Posterior cingulate gyrus (tissue), 11 donors: ENCODE results near the gene C4BPA.

Source experiments
- DNase-seq, 10 donors: peaks; one replicate each; pipeline versions ENCODE4 v3.0.0 to v3.0.0-alpha.2; 2020 to 2021; ENCODE audit warnings: mixed read lengths in 3 of 10
- intact Hi-C: fragments of 100-400 bp; cut with DNase I; formaldehyde crosslinking; loops from one replicate; pipeline ENCODE4 v1.15.1; 2023

The C4BPA gene

DNA sequence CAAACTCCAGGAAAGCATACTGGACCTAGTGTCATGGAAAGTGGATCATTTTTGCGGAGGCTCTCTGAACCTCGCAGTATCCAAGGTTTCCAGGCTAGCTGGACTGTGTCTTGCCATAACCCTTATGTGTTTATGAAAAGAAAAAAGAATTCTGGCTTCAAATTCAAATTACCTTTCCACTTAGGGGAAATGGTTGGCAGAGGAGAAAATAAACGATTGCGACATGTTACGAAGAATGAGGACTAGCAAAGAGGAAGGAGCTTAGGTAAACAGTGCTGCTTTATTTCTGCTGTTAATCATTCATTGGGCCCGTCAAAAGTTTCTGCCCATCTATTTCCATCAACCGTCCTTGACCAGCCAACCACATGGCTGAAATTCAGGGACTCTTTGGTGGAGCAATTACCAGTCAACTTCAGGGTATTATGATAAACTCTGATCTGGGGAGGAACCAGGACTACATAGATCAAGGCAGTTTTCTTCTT is at the start of gene C4BPA:
C4BPA (plus strand) TSS at position 342 of the 482 bp plus-strand sequence. CDS start 8,793 bp downstream, outside the sequence.
- intact Hi-C loops = no loop called here
- DNase-seq = no peak

DNA sequence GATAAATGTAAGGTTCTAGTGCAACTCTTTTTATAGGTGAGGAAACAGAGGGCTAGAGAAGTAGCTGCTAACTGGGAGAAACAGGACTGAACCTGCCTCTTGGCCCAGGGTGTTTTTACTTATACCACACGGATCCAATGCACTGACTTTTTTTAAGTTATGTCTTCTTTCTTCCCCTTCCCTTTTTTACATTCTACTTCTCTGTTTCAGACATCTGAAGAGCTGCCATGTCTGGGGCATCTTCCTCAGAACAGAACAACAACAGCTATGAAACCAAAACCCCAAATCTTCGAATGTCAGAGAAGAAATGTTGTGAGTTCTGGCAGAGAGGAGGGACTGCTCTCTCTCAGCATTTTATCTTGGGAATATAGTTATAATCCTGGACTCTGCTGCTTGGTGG is 49.5 kb upstream of the C4BPA start:
- intact Hi-C loops = loop anchor here (5.0 to 10.0 kb wide), 3 partner anchors 270 to 443 kb away; partner anchors contain the start of genes CD55 and CR1
- DNase-seq = no peak

DNA sequence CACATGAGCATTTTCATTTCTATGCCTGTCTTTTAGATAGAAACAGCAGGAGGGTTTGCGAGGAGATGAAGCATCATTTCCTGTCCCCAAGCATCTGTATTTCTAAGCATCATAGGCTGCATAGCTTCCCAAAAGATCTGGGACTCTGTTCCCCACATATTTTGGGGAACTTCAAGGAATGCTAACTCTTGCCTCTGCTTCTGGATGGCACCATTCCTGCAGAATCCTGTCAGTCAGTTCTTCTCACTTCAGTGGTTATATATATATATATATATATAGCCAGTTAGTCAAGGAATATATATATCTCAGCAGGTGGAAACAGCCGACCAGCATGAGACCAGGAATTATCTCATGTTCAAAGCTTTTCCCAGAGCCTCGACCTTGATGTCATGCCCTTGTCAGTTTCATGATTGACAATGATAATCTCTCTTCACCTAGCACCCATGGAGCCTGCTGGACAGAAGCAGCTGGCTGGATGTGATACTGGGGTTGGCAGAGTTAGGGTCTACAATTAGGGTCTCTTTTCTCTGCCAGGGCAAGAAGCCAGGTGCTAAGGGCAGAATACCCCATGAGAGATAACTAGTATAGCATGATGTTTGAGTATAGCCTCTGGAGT is 48.5 kb upstream of the C4BPA start:
- intact Hi-C loops = loop anchor here (10.0 kb wide), 2 partner anchors 269 to 349 kb away; partner anchors contain the start of gene CD55
- no peak for DNase-seq

DNA sequence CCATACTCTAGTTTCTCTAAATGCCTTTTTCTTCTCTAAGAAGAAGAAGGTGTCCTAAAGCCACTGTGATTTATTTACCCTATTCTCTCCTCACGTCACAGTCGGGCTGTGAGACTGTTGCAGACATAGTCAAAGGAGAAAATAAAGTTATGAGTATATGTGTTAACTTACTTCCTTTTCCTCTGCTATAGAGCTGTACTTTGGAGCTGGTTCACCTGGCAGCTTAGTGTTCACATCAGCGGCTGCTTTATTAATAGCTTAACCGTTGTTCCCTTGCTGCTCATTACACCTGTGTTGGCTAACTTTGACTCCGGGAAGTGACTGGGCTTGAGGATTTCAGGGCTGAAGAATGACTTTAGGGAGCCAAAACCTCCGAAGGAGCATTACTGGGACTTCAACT is 47.4 kb upstream of the C4BPA start:
- intact Hi-C loops = loop anchor here (10.0 kb wide), 2 partner anchors 268 to 348 kb away; partner anchors contain the start of gene CD55
- DNase-seq = no peak

DNA sequence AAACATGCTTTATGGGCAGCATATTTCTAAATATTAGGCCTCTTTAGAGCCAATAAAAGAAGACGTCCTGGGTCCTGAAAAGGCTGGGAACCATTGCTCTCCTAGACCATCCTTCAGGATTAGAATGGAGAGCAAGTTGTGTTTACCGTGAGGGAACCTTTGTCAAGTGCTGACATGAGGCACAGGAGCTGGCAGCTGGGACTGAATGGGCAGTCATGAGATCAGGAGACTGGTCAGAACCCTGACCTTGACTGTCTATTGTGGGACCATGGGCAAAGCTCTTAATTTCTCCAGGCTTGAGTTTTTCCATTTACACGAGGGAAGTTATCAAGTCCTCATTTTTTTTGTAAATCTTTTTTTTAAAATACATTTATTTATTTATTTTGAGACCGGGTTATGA is 45.8 kb upstream of the C4BPA start:
- no peak for DNase-seq
- intact Hi-C loops = loop anchor here (10.0 kb wide), 2 partner anchors 267 to 347 kb away; partner anchors contain the start of gene CD55

DNA sequence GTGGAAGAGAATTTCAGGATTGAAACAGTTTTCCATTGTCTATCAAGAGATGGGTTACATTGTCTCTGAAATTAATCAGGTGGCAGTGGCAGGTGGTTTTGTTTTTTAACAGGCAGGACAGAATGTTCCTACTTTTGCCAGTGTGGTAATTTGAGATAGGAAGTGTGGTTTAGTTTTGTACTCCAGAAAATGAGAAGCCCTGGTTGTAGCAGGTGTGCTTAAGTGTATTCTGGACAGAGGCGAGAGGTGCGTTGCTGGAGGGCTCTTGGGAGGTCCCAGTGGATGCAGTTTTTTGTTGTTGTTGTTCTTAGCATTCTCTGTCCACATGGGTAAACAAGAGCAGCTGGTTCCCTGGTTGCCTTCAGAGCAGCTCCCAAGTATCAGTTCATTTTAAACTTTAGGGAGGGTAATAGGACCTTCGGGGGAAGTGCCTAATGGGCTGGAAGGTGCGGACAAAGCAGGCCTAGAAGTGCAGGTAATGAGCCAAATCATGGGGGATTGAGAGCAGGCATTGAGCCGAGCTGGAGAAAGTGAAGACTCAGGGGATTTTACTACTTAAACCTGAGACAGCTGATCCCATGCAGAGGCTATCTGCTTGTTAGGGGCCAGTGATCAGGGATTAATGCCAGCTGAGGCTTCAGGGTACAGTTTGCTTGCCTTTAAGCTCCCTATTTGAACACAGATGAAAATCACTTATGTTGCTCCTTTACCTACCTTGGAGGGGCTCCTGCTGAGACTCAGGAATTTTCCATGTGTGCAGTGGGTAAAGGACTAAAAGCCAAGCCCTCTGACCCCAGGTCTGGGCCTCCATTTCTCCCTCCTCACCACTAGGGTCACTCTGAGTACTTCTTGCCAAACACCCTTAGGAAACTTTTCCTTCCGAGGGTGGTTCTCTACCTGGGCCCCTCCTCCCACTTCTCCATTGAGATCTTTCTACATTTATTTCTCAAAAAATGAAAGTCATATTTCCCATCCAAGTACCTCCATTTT is 44.9 kb upstream of the C4BPA start:
- intact Hi-C loops = loop anchor here (10.0 kb wide), 2 partner anchors 266 to 346 kb away; partner anchors contain the start of gene CD55
- DNase-seq = no peak

- intact Hi-C loops = loop anchor here (10.0 kb wide), 2 partner anchors 265 to 345 kb away; partner anchors contain the start of gene CD55
- DNase-seq = no peak
These were observed 44.2 kb upstream of the C4BPA start for GRCh38 chr1:207059881-207060280.

DNA sequence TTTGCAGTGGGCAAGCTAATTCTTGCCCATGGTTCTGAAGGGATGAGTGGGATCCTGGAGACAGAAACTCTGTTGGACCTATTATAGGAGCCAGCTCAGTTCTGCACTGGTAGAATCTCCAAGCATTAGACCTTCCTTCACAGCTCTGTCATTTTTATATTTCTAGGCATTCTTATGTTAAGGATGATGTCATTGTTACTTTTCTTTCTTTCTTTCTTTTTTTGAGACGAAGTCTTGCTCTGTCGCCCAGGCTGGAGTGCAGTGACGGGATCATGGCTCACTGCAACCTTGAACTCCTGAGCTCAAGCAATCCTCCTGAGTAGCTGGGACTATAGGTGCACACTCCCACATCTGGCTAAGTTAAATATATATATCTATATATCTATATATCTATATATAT is 43.4 kb upstream of the C4BPA start:
- DNase-seq = no peak
- intact Hi-C loops = no loop called here

- intact Hi-C loops = no loop called here
- no peak for DNase-seq
These were observed 42.0 kb upstream of the C4BPA start for GRCh38 chr1:207062058-207062457.

GRCh38 chr1:207063014-207063413 is 41.0 kb upstream of the C4BPA start:
- DNase-seq = no peak
- intact Hi-C loops = no loop called here

- intact Hi-C loops = no loop called here
- DNase-seq = peak in 1 of 10 donors; percentile 44
These were observed 39.5 kb upstream of the C4BPA start for GRCh38 chr1:207064561-207064960.

- intact Hi-C loops = no loop called here
- DNase-seq = no peak
These were observed 36.8 kb upstream of the C4BPA start for GRCh38 chr1:207067185-207067584.

GRCh38 chr1:207067665-207068064 is 36.4 kb upstream of the C4BPA start:
- intact Hi-C loops = no loop called here
- DNase-seq = no peak

GRCh38 chr1:207069061-207069460 is 35.0 kb upstream of the C4BPA start:
- intact Hi-C loops = no loop called here
- DNase-seq = no peak

DNA sequence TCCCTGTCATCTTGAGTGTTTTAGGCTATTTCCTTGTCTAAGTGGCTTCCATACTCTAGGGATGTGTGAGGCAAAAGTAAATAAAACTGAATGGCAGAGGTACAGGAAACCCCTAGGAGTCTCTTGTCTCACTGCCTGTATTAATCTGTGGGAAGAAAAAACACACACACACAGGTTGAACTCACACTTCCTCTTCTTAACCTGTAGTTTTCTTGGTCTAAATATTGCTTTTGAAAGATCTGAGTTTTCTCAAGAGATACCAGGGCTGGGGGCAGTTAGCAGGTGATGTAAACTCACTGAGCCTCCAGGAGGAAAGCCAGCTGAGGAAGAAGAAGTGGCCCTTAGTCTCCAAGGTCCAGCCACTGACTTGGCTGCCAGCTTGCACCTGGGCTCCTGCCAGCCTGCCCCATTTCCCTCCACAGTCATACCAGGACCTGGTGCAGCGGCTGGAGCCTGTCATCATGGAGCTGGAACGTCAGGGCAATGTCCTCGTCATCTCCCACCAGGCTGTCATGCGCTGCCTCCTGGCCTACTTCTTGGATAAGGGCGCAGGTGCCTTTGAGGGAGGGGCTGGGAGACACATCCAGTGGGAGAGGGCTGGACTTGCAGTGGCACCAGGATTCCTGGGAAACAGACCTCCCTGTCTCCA is 34.1 kb upstream of the C4BPA start:
- no peak for DNase-seq

DNA sequence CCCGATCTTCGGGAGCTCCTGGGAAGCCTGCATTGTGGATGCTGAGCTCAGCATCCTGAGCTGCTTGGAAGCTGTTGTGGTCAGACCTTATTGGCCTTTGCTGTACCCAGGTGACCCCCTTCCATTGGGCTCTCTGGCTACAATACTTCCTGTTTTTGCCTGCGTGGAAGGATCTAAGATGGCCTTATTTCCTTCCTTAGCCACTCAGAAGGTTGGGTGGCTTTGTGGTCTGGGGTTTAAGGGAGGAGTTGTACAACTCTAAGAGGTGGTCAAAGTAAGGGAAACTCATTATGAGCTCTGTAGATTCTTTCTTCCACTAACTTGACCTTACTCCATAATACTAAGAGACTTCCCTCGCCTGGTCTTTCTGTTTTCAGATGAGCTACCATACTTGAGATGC is 33.2 kb upstream of the C4BPA start:
- no peak for DNase-seq
- intact Hi-C loops = no loop called here

More for the DNA sequence above, 34.1 kb upstream of the C4BPA start:
- intact Hi-C loops = no loop called here

- intact Hi-C loops = no loop called here
- DNase-seq = no peak
These were observed 32.6 kb upstream of the C4BPA start for GRCh38 chr1:207071426-207071825.

DNA sequence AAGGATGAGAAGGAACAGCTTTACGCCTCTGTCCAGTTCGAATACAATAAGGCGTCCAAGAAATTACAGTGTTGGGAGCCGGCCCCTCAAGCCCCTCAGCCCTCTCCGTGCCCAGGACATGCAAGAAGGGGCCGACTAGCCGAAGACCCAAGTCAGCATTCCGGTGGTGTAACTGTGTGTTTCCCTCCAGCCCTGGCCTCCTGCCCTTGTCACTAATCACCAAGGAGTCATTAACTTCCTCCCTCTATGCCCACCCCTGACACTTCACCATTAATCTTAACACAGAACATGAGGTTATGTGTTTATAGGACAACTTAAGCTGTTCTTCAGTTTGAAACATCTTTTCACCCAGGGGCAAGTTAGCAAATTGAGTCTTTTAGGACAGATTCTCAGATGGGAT is 31.8 kb upstream of the C4BPA start:
- no peak for DNase-seq
- intact Hi-C loops = no loop called here

DNA sequence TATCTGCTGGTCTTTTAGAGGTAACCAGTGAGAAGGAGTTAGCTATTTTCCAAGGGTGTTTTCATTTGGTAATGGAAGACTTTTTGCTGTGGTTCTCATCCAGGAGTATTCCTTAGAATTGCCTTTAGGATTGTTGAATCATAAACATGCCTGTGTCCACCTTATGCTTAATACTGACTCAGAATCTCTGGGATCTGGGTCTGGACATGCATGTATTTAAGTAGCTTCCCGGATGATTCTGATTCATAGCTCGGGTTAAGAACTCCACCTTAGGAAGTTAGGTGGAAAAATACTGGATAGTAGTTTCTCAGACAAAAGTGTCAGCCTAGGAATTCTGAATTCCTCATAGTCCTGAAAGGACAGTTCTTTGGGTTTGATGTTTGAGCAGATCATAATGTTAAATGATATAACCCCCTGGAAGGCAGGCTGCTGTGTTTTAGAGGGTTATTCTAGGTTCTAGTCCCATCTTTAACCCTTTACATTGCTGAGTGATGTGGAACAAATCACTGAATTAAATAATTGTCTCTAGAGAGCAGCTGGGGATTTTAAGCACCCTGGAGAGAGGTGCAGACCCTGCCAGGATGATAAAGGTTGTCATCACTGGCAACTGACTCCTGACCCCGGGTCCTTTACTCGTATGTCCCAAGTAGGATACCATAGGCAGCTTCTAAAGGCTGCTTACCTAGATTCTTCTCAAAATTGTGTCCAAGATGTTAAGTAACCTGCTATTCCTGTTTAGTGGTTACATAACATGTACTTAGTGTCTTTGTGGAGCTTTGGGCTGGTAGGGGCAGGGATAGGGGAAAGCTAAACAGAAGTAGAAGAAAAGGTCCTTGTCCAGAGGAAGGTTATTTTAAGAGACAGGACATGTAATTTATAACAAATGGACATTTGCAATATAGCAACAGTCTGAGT is 29.9 kb upstream of the C4BPA start:
- no peak for DNase-seq
- intact Hi-C loops = no loop called here
